HCT116 (cell line): ENCODE measurements around the gene OSBPL1A. TPM values are rescaled to one million over a fixed set of nuclear protein-coding genes. Genes with fewer than 3 reads are reported as not detected.

Experiments
- ATAC-seq: fragments of 200-7000 bp; cut with Tn5 transposase; 2 replicates; pipeline ENCODE4 v1.9.1; 2020; ENCODE audit warnings: mild to moderate bottlenecking, moderate library complexity
- BruUV-seq: library from RNA; stranded (reverse); fragments of 400-500 nt; replicated peaks from 2 replicates; lab custom pipeline; 2021; lab: Mats Ljungman, UMichigan
- CTCF ChIA-PET: fragments of 300-600 bp; sonication (Branson Sonifier 250); formaldehyde crosslinking; loops from one replicate; lab custom pipeline; 2021; ENCODE audit warnings: antibody characterized with exemption; lab: Charles Lee
- POLR2A ChIA-PET: fragments of 300-600, 350-600 bp; sonication (Branson Sonifier 250); formaldehyde crosslinking; loops from one replicate; lab custom pipeline; 2021; ENCODE audit warnings: antibody characterized with exemption; lab: Charles Lee
- RAD21 ChIA-PET, 2 experiments: fragments of 300-600 bp; sonication (Branson Sonifier 250); formaldehyde crosslinking; loops; one replicate each; lab custom pipeline; 2023; ENCODE audit warnings: low total read pairs in 2 of 2; ENCODE audit not compliant: uncharacterized antibody in 2 of 2, unreplicated experiment in 2 of 2, low non-redundant PET in 1 of 2; lab: Charles Lee
- DNase-seq: peaks from one replicate; pipeline ENCODE4 v3.0.0-alpha.2; 2010; ENCODE audit warnings: low read depth, low spot score
- H2AFZ ChIP-seq: fragments of 200-600 bp; shearing (Covaris generic), sonication (generic); 2 replicates; pipeline ENCODE4 v1.6.1; 2017; ENCODE audit warnings: low read depth, mixed run types, mixed read lengths, antibody characterized with exemption, low read length; ENCODE audit not compliant: poor library complexity, severe bottlenecking
- H3K27ac ChIP-seq: 2 replicates; pipeline ENCODE4 v1.5.1; 2012; ENCODE audit warnings: low read depth, low read length
- H3K27me3 ChIP-seq: fragments of 200-600 bp; sonication (generic); 2 replicates; pipeline ENCODE4 v1.6.1; 2016; ENCODE audit warnings: mixed run types, low read length, mixed read lengths; ENCODE audit not compliant: insufficient read depth
- H3K36me3 ChIP-seq, 2 experiments: fragments of 200-500 bp in 1 of 2; fragments of 200-600 bp in 1 of 2; sonication (Bioruptor generic) in 1 of 2; sonication (generic) in 1 of 2; 2 replicates each; pipeline versions ENCODE4 v1.5.1 to v1.6.1; 2014 to 2016; ENCODE audit warnings: low read length in 2 of 2, inconsistent platforms in 1 of 2, mixed read lengths in 1 of 2, mixed run types in 1 of 2; ENCODE audit not compliant: insufficient read depth in 2 of 2, control insufficient read depth in 1 of 2
- H3K4me1 ChIP-seq, 2 experiments: fragments of 200-600 bp in 1 of 2; sonication (generic) in 1 of 2; 2 replicates each; pipeline versions ENCODE4 v1.5.1 to v1.6.1; 2012 to 2017; ENCODE audit warnings: low read length in 2 of 2, inconsistent platforms in 1 of 2, mild to moderate bottlenecking in 1 of 2, mixed read lengths in 1 of 2, mixed run types in 1 of 2, moderate library complexity in 1 of 2; ENCODE audit not compliant: insufficient read depth in 2 of 2, control insufficient read depth in 1 of 2
- H3K4me2 ChIP-seq: fragments of 200-600 bp; sonication (generic); 2 replicates; pipeline ENCODE4 v1.6.1; 2017; ENCODE audit warnings: mixed run types, low read length, mixed read lengths
- H3K4me3 ChIP-seq, 2 experiments: fragments of 200-600 bp in 1 of 2; sonication (generic) in 1 of 2; replicated peaks in 1 of 2; 2 replicates each; pipeline ENCODE4 v1.5.1; 2011 to 2016; ENCODE audit warnings: low read length in 2 of 2, control low read depth in 1 of 2, low read depth in 1 of 2, mild to moderate bottlenecking in 1 of 2, mixed read lengths in 1 of 2, mixed run types in 1 of 2
- H3K79me2 ChIP-seq: fragments of 200-600 bp; sonication (generic); 2 replicates; pipeline ENCODE4 v1.6.1; 2017; ENCODE audit warnings: mild to moderate bottlenecking, mixed run types, low read length, moderate library complexity, mixed read lengths; ENCODE audit not compliant: insufficient read depth
- H3K9ac ChIP-seq: fragments of 200-600 bp; sonication (generic); 2 replicates; pipeline ENCODE4 v1.6.1; 2016; ENCODE audit warnings: low read length, mixed read lengths
- H3K9me2 ChIP-seq: fragments of 200-600 bp; sonication (generic), shearing (Covaris generic); 2 replicates; pipeline ENCODE4 v1.6.1; 2017; ENCODE audit warnings: mixed run types, mild to moderate bottlenecking, moderate library complexity; ENCODE audit not compliant: insufficient read depth
- H3K9me3 ChIP-seq, 2 experiments: fragments of 200-500 bp in 1 of 2; fragments of 200-600 bp in 1 of 2; sonication (Bioruptor generic) in 1 of 2; sonication (generic) in 1 of 2; 2 replicates each; pipeline ENCODE4 v1.6.1; 2014 to 2017; ENCODE audit warnings: low read length in 2 of 2, mixed read lengths in 2 of 2, inconsistent platforms in 1 of 2, low read depth in 1 of 2, mild to moderate bottlenecking in 1 of 2, mixed run types in 1 of 2, moderate library complexity in 1 of 2; ENCODE audit not compliant: control insufficient read depth in 1 of 2, insufficient read depth in 1 of 2
- H4K20me1 ChIP-seq: fragments of 200-600 bp; sonication (generic), shearing (Covaris generic); 2 replicates; pipeline ENCODE4 v1.6.1; 2017; ENCODE audit warnings: mixed run types, mild to moderate bottlenecking, moderate library complexity; ENCODE audit not compliant: insufficient read depth
- EZH2 ChIP-seq: fragments of 200-600 bp; sonication (generic); IDR thresholded peaks from 2 replicates; pipeline ENCODE4 v1.6.1; 2017; ENCODE audit warnings: antibody characterized with exemption, mixed run types
- FOSL1 ChIP-seq: IDR thresholded peaks from 2 replicates; pipeline ENCODE4 v1.6.1; 2012; ENCODE audit warnings: low read depth
- JUND ChIP-seq: IDR thresholded peaks from 2 replicates; pipeline ENCODE4 v1.6.1; 2012
- RAD21 ChIP-seq: IDR thresholded peaks from 2 replicates; pipeline ENCODE4 v1.6.1; 2012; ENCODE audit warnings: low read depth, mild to moderate bottlenecking
- SIN3A ChIP-seq: IDR thresholded peaks from 2 replicates; pipeline ENCODE4 v1.6.1; 2012; ENCODE audit warnings: low read depth
- SRF ChIP-seq: IDR thresholded peaks from 2 replicates; pipeline ENCODE4 v1.6.1; 2012; ENCODE audit warnings: low read depth
- ZFX ChIP-seq: fragments of 450-650 bp; IDR thresholded peaks from 2 replicates; pipeline ENCODE4 v1.6.1; 2017
- intact Hi-C: fragments of 100-400 bp; cut with micrococcal nuclease; formaldehyde crosslinking; loops from 2 replicates; pipeline ENCODE4 v1.10.0; 2022
- total RNA-seq: library from RNA; stranded (reverse); gene quantifications from one replicate; pipeline ENCODE4 v1.2.1, GENCODE V29; 2021; ENCODE audit not compliant: unreplicated experiment
- TF ChIP-seq, protein P1 (sequence below): IDR thresholded peaks from 2 replicates; pipeline ENCODE4 v1.6.1; 2012
- TF ChIP-seq, protein P2 (sequence below): IDR thresholded peaks from 2 replicates; pipeline ENCODE4 v1.6.1; 2012
- TF ChIP-seq, protein P3 (sequence below): IDR thresholded peaks from 2 replicates; pipeline ENCODE4 v1.6.1; 2011; ENCODE audit warnings: mild to moderate bottlenecking, low read length, moderate library complexity; ENCODE audit not compliant: insufficient replicate concordance; ENCODE audit errors: extremely low read depth

Gene OSBPL1A
- total RNA-seq, 1 experiment from 2014 or later, result 18.9 TPM

DNA sequence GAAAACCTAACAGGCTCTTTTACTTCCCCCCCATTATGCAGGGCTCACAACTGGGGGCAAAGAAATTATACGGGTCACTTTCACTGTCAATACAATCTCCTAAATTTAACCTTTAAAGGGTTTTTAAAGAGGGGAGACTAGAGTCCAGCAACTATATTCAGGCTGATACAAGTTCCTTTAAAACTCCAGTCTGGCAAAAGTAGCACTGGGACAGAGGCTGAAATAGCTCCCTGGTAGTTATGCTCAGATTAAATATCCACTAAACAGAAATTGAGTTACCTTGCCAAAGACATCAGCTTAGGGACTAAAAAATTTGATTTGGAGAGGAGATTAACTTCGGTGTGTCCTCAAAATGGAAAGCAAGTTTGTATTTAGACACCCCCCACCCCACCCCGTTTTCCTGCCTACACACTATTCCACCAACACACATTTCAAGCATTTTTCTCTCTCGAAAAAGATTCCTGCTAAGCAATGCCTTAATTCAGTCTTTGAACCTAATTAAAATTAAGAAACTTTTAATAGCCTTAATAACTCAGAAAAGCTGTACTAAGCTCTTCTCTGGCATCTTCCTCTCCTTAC lies 127.2 kb downstream of the OSBPL1A start (continued):
- TF ChIP-seq SRF, result no peak

DNA sequence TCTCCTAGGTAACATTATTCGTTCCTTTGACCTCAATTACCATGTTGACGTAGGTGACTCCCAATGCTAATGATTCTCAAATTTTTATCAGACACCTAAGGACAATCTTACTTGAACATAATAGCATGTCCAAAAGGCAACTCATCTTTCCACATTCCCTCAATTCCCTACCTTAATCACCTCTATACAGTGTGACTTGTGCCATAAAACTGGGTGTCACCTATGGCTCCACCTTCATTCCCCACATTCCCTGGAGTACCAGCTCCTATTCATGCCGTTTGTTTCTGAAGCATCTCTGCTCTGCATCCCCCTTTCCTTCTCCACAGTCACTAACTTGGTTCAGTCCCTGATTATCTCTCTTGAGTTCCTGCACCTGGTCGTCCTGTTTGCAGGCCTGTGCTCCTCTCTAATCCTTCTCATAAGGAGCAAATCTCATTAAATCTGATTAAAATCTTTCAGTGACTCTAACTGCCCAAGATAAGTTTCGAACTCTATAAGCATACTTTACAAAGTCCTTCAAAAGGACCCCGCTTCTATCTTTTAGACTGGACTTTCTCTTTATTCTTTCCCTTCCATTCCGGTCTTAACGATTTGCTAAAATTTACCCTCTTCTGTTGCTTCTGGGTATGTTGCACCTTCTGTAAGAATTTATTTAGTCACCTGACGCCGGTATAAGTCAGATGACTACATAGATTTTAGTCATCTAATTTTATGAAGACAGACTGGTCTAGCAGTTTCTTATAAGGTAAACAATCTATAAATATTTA lies 128.7 kb downstream of the OSBPL1A start:
- H3K9me3 ChIP-seq, result no peaks in the 10 kb centered on the region
- no peaks in the 10 kb centered on the region for H3K27me3 ChIP-seq
- no peaks in the 10 kb centered on the region for H3K9me2 ChIP-seq
- no peak overlapping the region for H3K4me3 ChIP-seq
- BruUV-seq, result no TSS peak
- H3K4me1 ChIP-seq, result peaks cover 29 to 42% of the 10 kb centered on the region in 2 experiments; a peak in 3 of 4 replicates
- peak overlapping the region; percentile 22 for H3K4me2 ChIP-seq
- ATAC-seq (no peak), DNase-seq (no peak)
- H4K20me1 ChIP-seq, result no peaks in the 10 kb centered on the region
- ChIA-PET POLR2A (no interaction called here), CTCF (no interaction called here), RAD21 (no interaction called here)
- H3K79me2 ChIP-seq, result peaks cover 41% of the 10 kb centered on the region
- H2AFZ ChIP-seq, result no peak overlapping the region
- H3K36me3 ChIP-seq, result no peaks in the 10 kb centered on the region
- no peak overlapping the region for H3K27ac ChIP-seq
- H3K9ac ChIP-seq, result no peak overlapping the region
- intact Hi-C loops, result no loop called here
- TF ChIP-seq, protein P1, sequence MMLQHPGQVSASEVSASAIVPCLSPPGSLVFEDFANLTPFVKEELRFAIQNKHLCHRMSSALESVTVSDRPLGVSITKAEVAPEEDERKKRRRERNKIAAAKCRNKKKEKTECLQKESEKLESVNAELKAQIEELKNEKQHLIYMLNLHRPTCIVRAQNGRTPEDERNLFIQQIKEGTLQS, result no peak
- TF ChIP-seq, protein P2, sequence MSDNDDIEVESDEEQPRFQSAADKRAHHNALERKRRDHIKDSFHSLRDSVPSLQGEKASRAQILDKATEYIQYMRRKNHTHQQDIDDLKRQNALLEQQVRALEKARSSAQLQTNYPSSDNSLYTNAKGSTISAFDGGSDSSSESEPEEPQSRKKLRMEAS, result no peak
- TF ChIP-seq ZFX (no peak), JUND (no peak), FOSL1 (no peak), EZH2 (no peak), RAD21 (no peak), SIN3A (no peak)
- TF ChIP-seq, protein P3, sequence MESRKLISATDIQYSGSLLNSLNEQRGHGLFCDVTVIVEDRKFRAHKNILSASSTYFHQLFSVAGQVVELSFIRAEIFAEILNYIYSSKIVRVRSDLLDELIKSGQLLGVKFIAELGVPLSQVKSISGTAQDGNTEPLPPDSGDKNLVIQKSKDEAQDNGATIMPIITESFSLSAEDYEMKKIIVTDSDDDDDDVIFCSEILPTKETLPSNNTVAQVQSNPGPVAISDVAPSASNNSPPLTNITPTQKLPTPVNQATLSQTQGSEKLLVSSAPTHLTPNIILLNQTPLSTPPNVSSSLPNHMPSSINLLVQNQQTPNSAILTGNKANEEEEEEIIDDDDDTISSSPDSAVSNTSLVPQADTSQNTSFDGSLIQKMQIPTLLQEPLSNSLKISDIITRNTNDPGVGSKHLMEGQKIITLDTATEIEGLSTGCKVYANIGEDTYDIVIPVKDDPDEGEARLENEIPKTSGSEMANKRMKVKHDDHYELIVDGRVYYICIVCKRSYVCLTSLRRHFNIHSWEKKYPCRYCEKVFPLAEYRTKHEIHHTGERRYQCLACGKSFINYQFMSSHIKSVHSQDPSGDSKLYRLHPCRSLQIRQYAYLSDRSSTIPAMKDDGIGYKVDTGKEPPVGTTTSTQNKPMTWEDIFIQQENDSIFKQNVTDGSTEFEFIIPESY, result no peak
